ENCODE data around the gene RNF5.

DNA sequence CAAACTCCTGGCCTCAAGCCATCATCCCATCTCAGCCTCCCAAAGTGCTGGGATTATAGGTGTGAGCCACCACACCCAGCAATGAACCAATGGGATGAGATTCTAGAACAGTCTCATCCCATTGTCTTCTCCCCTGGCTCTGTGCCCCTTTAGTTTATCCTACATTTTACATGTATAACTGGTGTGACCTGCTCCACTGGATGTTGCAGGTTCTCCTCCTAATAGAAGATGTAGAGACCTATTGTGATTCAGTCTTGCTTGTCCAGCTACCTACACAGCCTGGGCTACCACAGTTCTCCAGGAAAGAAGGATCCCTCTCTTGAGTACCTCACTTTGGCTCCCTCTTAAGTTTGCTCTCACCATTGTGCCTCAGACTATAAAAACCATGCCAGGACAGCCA, 46.1 kb upstream of the RNF5 start:
- TF ChIP-seq, protein P1, sequence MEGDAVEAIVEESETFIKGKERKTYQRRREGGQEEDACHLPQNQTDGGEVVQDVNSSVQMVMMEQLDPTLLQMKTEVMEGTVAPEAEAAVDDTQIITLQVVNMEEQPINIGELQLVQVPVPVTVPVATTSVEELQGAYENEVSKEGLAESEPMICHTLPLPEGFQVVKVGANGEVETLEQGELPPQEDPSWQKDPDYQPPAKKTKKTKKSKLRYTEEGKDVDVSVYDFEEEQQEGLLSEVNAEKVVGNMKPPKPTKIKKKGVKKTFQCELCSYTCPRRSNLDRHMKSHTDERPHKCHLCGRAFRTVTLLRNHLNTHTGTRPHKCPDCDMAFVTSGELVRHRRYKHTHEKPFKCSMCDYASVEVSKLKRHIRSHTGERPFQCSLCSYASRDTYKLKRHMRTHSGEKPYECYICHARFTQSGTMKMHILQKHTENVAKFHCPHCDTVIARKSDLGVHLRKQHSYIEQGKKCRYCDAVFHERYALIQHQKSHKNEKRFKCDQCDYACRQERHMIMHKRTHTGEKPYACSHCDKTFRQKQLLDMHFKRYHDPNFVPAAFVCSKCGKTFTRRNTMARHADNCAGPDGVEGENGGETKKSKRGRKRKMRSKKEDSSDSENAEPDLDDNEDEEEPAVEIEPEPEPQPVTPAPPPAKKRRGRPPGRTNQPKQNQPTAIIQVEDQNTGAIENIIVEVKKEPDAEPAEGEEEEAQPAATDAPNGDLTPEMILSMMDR (IDR thresholded peaks at IDR 0.05), result no peak
- TF ChIP-seq POLR2A (IDR thresholded peaks at IDR 0.05), result no peak

Measured in esophagus squamous epithelium (tissue), 4 donors.